Liver (tissue), 3 donors: ENCODE results near the gene CDH13.

Experiments
- ATF3 ChIP-seq: IDR thresholded peaks from 2 replicates; pipeline ENCODE4 v1.6.1; 2016; ENCODE audit warnings: antibody characterized with exemption
- CTCF ChIP-seq: fragments of 150-350 bp; IDR thresholded peaks from 2 replicates; pipeline ENCODE4 v1.5.1; 2017; ENCODE audit warnings: improper control_type of control experiment, low read depth, low read length; ENCODE audit not compliant: missing input control
- FOXA1 ChIP-seq: IDR thresholded peaks from 2 replicates; pipeline ENCODE4 v1.6.1; 2016; ENCODE audit warnings: antibody characterized with exemption
- HNF4G ChIP-seq: IDR thresholded peaks from 2 replicates; pipeline ENCODE4 v1.6.1; 2016; ENCODE audit warnings: antibody characterized with exemption
- RAD21 ChIP-seq, 2 donors: IDR thresholded peaks; 2 replicates each; pipeline ENCODE4 v1.6.1; 2016; ENCODE audit warnings: antibody characterized with exemption in 2 of 2, mild to moderate bottlenecking in 2 of 2
- REST ChIP-seq: IDR thresholded peaks from 2 replicates; pipeline ENCODE4 v1.6.1; 2016; ENCODE audit warnings: antibody characterized with exemption, mild to moderate bottlenecking
- RXRA ChIP-seq, 2 donors: IDR thresholded peaks; 2 replicates each; pipeline ENCODE4 v1.6.1; 2017 to 2018; ENCODE audit warnings: antibody characterized with exemption in 2 of 2, mild to moderate bottlenecking in 1 of 2
- SP1 ChIP-seq: IDR thresholded peaks from 2 replicates; pipeline ENCODE4 v1.6.1; 2018; ENCODE audit warnings: antibody characterized with exemption, mild to moderate bottlenecking
- ZBTB33 ChIP-seq: IDR thresholded peaks from 2 replicates; pipeline ENCODE4 v1.6.1; 2016; ENCODE audit warnings: antibody characterized with exemption
- donor health status: healthy.
- donor health status: healthy.

GRCh38 chr16:83285921-83286320 is 659.2 kb downstream of the CDH13 start:
- TF ChIP-seq CTCF (no peak), RXRA (IDR thresholded peaks at IDR 0.05) (no peak), FOXA1 (no peak), ATF3 (no peak), HNF4G (no peak), REST (no peak), SP1 (no peak), RAD21 (IDR thresholded peaks at IDR 0.05) (no peak), ZBTB33 (no peak)
